H1 (cell line): ENCODE data around the gene MAML1. TPM values are rescaled to one million over a fixed set of nuclear protein-coding genes. Genes with fewer than 3 reads are reported as not detected.

Experiments used
- CTCF ChIA-PET: fragments of 300-600 bp; sonication (Branson Sonifier 250); formaldehyde crosslinking; loops from one replicate; lab custom pipeline; 2021; ENCODE audit not compliant: partially characterized antibody; lab: Charles Lee
- POLR2A ChIA-PET: fragments of 300-600 bp; sonication (Branson Sonifier 250); formaldehyde crosslinking; loops from one replicate; lab custom pipeline; 2021; ENCODE audit warnings: inconsistent platforms; ENCODE audit not compliant: partially characterized antibody; lab: Charles Lee
- DNase-seq, 2 experiments: peaks; one replicate each; pipeline versions ENCODE4 v3.0.0 to v3.0.0-alpha.2; 2010 to 2022; ENCODE audit warnings: low spot score in 2 of 2, low read depth in 1 of 2, mixed read lengths in 1 of 2
- FAIRE-seq: peaks from 2 replicates; lab custom pipeline; 2011; peaks lifted over from hg19 to GRCh38; lab: Jason Lieb, UNC
- H2AFZ ChIP-seq: 2 replicates; pipeline ENCODE4 v1.8.1; 2012; ENCODE audit warnings: low read length, inconsistent platforms
- H2AK5ac ChIP-seq: 2 replicates; pipeline ENCODE4 v1.6.1; 2013; ENCODE audit warnings: low read depth, low read length
- H2BK120ac ChIP-seq: replicated peaks from 2 replicates; pipeline ENCODE3; 2013; ENCODE audit warnings: low read depth, low read length, inconsistent platforms
- H2BK12ac ChIP-seq: 2 replicates; pipeline ENCODE4 v1.6.1; 2013; ENCODE audit warnings: low read depth, low read length
- H2BK15ac ChIP-seq: 2 replicates; pipeline ENCODE4 v1.6.1; 2013; ENCODE audit warnings: low read length
- H2BK20ac ChIP-seq: 2 replicates; pipeline ENCODE4 v1.6.1; 2013; ENCODE audit warnings: low read length
- H2BK5ac ChIP-seq: 2 replicates; pipeline ENCODE4 v1.6.1; 2013; ENCODE audit warnings: low read depth, low read length
- H3K14ac ChIP-seq: 2 replicates; pipeline ENCODE4 v1.6.1; 2013; ENCODE audit warnings: inconsistent platforms; ENCODE audit not compliant: insufficient read length
- H3K18ac ChIP-seq: 2 replicates; pipeline ENCODE4 v1.6.1; 2013; ENCODE audit warnings: low read length; ENCODE audit errors: extremely low read depth
- H3K23ac ChIP-seq: 2 replicates; pipeline ENCODE4 v1.6.1; 2013; ENCODE audit warnings: inconsistent platforms; ENCODE audit not compliant: insufficient read length
- H3K23me2 ChIP-seq: 2 replicates; pipeline ENCODE4 v1.6.1; 2013; ENCODE audit warnings: low read depth, low read length
- H3K27ac ChIP-seq: 2 replicates; pipeline ENCODE4 v1.6.1; 2011; ENCODE audit warnings: low read depth, low read length, inconsistent platforms
- H3K27me3 ChIP-seq, 4 experiments: replicated peaks in 1 of 4; 1 replicate in 1 of 4; 2 replicates in 3 of 4; pipeline versions ENCODE4 v1.6.1 to v1.8.1; 2011 to 2013; ENCODE audit warnings: low read length in 3 of 4, mild to moderate bottlenecking in 3 of 4, inconsistent platforms in 2 of 4, mixed read lengths in 2 of 4, moderate library complexity in 1 of 4; ENCODE audit not compliant: control insufficient read depth in 3 of 4, insufficient read depth in 3 of 4; ENCODE audit errors: extremely low read depth in 1 of 4
- H3K36me3 ChIP-seq, 4 experiments: 2 replicates each; pipeline versions ENCODE4 v1.6.1 to v1.8.1; 2011 to 2013; ENCODE audit warnings: mild to moderate bottlenecking in 4 of 4, low read length in 3 of 4, moderate library complexity in 2 of 4, control low read depth in 1 of 4, inconsistent platforms in 1 of 4; ENCODE audit not compliant: insufficient read depth in 4 of 4, control insufficient read depth in 2 of 4
- H3K4ac ChIP-seq: replicated peaks from 2 replicates; pipeline ENCODE3; 2013; ENCODE audit warnings: low read length, low read depth, mixed read lengths, inconsistent platforms; ENCODE audit not compliant: insufficient read length
- H3K4me1 ChIP-seq, 4 experiments: replicated peaks in 1 of 4; 1 replicate in 1 of 4; 2 replicates in 3 of 4; pipeline versions ENCODE4 v1.6.1 to v1.8.1; 2011 to 2013; ENCODE audit warnings: low read length in 3 of 4, inconsistent platforms in 2 of 4, mixed read lengths in 1 of 4; ENCODE audit not compliant: insufficient read depth in 4 of 4, control insufficient read depth in 3 of 4
- H3K4me2 ChIP-seq, 2 experiments: 2 replicates each; pipeline versions ENCODE4 v1.6.1 to v1.8.1; 2011 to 2013; ENCODE audit warnings: low read depth in 2 of 2, low read length in 2 of 2, control low read depth in 1 of 2, inconsistent platforms in 1 of 2, mild to moderate bottlenecking in 1 of 2; ENCODE audit not compliant: insufficient read depth in 1 of 2
- H3K4me3 ChIP-seq, 4 experiments: fragments of 200-600, 300-600 bp in 1 of 4; sonication (generic), shearing (Covaris generic), sonication (Bioruptor Twin) in 1 of 4; 2 replicates each; pipeline versions ENCODE4 v1.5.1 to v1.8.1; 2011 to 2016; ENCODE audit warnings: low read length in 4 of 4, low read depth in 3 of 4, control low read depth in 2 of 4, inconsistent platforms in 2 of 4, mild to moderate bottlenecking in 2 of 4, mixed read lengths in 1 of 4, moderate library complexity in 1 of 4; ENCODE audit not compliant: insufficient read depth in 2 of 4; ENCODE audit errors: extremely low read depth in 1 of 4
- H3K56ac ChIP-seq: replicated peaks from 2 replicates; pipeline ENCODE3; 2013; ENCODE audit warnings: low read depth, mild to moderate bottlenecking, mixed read lengths, low read length, inconsistent platforms; ENCODE audit not compliant: insufficient read length
- H3K79me1 ChIP-seq: 2 replicates; pipeline ENCODE4 v1.6.1; 2013; ENCODE audit warnings: low read depth, low read length, control low read depth
- H3K79me2 ChIP-seq, 2 experiments: 2 replicates each; pipeline versions ENCODE4 v1.6.1 to v1.8.1; 2012 to 2013; ENCODE audit warnings: low read length in 2 of 2, mild to moderate bottlenecking in 2 of 2, inconsistent platforms in 1 of 2; ENCODE audit not compliant: insufficient read depth in 2 of 2, control insufficient read depth in 1 of 2
- H3K9ac ChIP-seq, 4 experiments: replicated peaks in 1 of 4; 1 replicate in 1 of 4; 2 replicates in 3 of 4; pipeline versions ENCODE4 v1.6.1 to v1.8.1; 2011 to 2013; ENCODE audit warnings: low read depth in 3 of 4, low read length in 3 of 4, control low read depth in 2 of 4, mild to moderate bottlenecking in 2 of 4, moderate library complexity in 2 of 4, inconsistent platforms in 1 of 4; ENCODE audit errors: extremely low read depth in 1 of 4
- H3K9me3 ChIP-seq, 2 experiments: 2 replicates each; pipeline versions ENCODE4 v1.6.1 to v1.8.1; 2012 to 2013; ENCODE audit warnings: mild to moderate bottlenecking in 2 of 2, moderate library complexity in 2 of 2, control low read depth in 1 of 2, inconsistent platforms in 1 of 2, low read depth in 1 of 2, low read length in 1 of 2, mixed read lengths in 1 of 2; ENCODE audit not compliant: insufficient read depth in 2 of 2
- H4K20me1 ChIP-seq, 2 experiments: replicated peaks in 1 of 2; 2 replicates each; pipeline versions ENCODE3 to v1.8.1; 2011 to 2013; ENCODE audit warnings: inconsistent platforms in 2 of 2, low read length in 2 of 2, mild to moderate bottlenecking in 1 of 2; ENCODE audit not compliant: insufficient read depth in 2 of 2, control insufficient read depth in 1 of 2
- H4K5ac ChIP-seq: 2 replicates; pipeline ENCODE4 v1.6.1; 2013; ENCODE audit warnings: low read length, low read depth, mixed read lengths, inconsistent platforms; ENCODE audit not compliant: insufficient read length
- H4K8ac ChIP-seq: 2 replicates; pipeline ENCODE4 v1.8.0; 2013; ENCODE audit warnings: mild to moderate bottlenecking, moderate library complexity, low read length, inconsistent platforms; ENCODE audit not compliant: insufficient read depth; ENCODE audit errors: extremely low read depth
- H4K91ac ChIP-seq: replicated peaks from 2 replicates; pipeline ENCODE3; 2013; ENCODE audit warnings: low read length, mixed read lengths, inconsistent platforms; ENCODE audit not compliant: insufficient read length
- CBX5 ChIP-seq: fragments of 300-800, 300-1000 bp; sonication (generic); IDR thresholded peaks from 2 replicates; pipeline ENCODE4 v1.7.1; 2016; ENCODE audit warnings: antibody characterized with exemption, low read length, low read depth
- CREB1 ChIP-seq: IDR thresholded peaks from 2 replicates; pipeline ENCODE4 v1.6.1; 2012; ENCODE audit warnings: inconsistent platforms
- JUND ChIP-seq: IDR thresholded peaks from 2 replicates; pipeline ENCODE4 v1.6.1; 2011; ENCODE audit warnings: mild to moderate bottlenecking, improper control_type of control experiment, low read length
- MAX ChIP-seq: IDR thresholded peaks from 2 replicates; pipeline ENCODE4 v1.6.1; 2012; ENCODE audit warnings: inconsistent platforms
- PHF8 ChIP-seq: fragments of 200-600 bp; sonication (generic); conservative IDR thresholded peaks from 2 replicates; pipeline ENCODE4 v1.7.1; 2012; ENCODE audit warnings: low read depth, mild to moderate bottlenecking, inconsistent platforms, low read length, moderate library complexity
- SRF ChIP-seq: IDR thresholded peaks from 2 replicates; pipeline ENCODE4 v1.6.1; 2011; ENCODE audit warnings: mild to moderate bottlenecking, low read depth, low read length, moderate library complexity
- WGBS, 2 experiments: shearing (Covaris generic) in 1 of 2; methylation state at CpG; one replicate each; pipeline versions ENCODE4 v1.1.6 to v1.1.7; 2013 to 2015; ENCODE audit warnings: low lambda C conversion rate in 2 of 2, mixed read lengths in 2 of 2, inconsistent platforms in 1 of 2, low coverage in 1 of 2, missing lambda C conversion rate in 1 of 2; ENCODE audit not compliant: insufficient replicate concordance in 2 of 2, insufficient coverage in 1 of 2, insufficient read length in 1 of 2; ENCODE audit errors: extremely low coverage in 1 of 2, missing lambda C conversion rate in 1 of 2; 5-methylcytosine and 5-hydroxymethylcytosine counted together
- polyA plus RNA-seq, 7 experiments: library from polyadenylated mRNA; depleted of rRNA in 3 of 7; stranded (reverse) in 5 of 7; unstranded in 2 of 7; fragments of >200 nt in 5 of 7; fragments of 200-250 nt in 2 of 7; gene quantifications; 1 replicate in 5 of 7; 2 replicates in 1 of 7; 4 replicates in 1 of 7; pipeline versions ENCODE4 v1.2.1 to v1.2.3, GENCODE V29; 2011 to 2013; ENCODE audit warnings: missing spikeins in 2 of 7, mixed read lengths in 2 of 7
- total RNA-seq: library from RNA; stranded (reverse); fragmentation: NEBNext Ultra II Directional; extraction: Animal tissue kit (Norgen Biotek cat#: 25700); gene quantifications from 2 replicates; pipeline ENCODE4 v1.2.1, GENCODE V29; 2021

The MAML1 gene
- total and polyA plus RNA-seq, 2 of the 8 experiments (the other 6 are each of a cell fraction or from before 2014, with no cell fraction given): 17.1 to 41.9 TPM

- no peak for TF ChIP-seq CBX5
- no peak for TF ChIP-seq MAX
- TF ChIP-seq CREB1: no peak
- TF ChIP-seq PHF8: no peak
- TF ChIP-seq JUND: no peak
- TF ChIP-seq SRF: no peak
- Histone ChIP-seq H2AFZ (no peak overlapping the region), H4K8ac (no peak overlapping the region), H3K4me2 (no peak overlapping the region), H4K5ac (no peak overlapping the region), H3K9ac (no peak overlapping the region), H3K23ac (no peak overlapping the region), H3K79me1 (no peaks in the 10 kb centered on the region), H2BK15ac (peak overlapping the region; percentile 92; the same call in 1 of the 2 replicates), H2BK120ac (no peak overlapping the region), H4K91ac (no peak overlapping the region), H3K79me2 (no peaks in the 10 kb centered on the region), H3K27ac (no peak overlapping the region), H3K4ac (peak overlapping the region; percentile 78), H2AK5ac (no peak overlapping the region), H3K4me1 (peaks cover 0 to 13% (median 9%) of the 10 kb centered on the region in 4 experiments; a peak in 5 of 7 replicates), H3K56ac (no peak overlapping the region), H3K18ac (no peak overlapping the region), H3K27me3 (peaks cover 0 to 2% (median 0%) of the 10 kb centered on the region in 4 experiments; a peak in 1 of 7 replicates), H2BK12ac (0 out of 2 replicates have a peak overlapping the region, but pooled peaks have one; percentile 60), H2BK20ac (no peak overlapping the region), H4K20me1 (peaks cover 4% of the 10 kb centered on the region in 2 experiments), H3K23me2 (peaks cover 7% of the 10 kb centered on the region), H2BK5ac (no peak overlapping the region), H3K36me3 (no peaks in the 10 kb centered on the region; a peak in 1 of 8 replicates), H3K9me3 (no peaks in the 10 kb centered on the region), H3K4me3 (no peak overlapping the region), H3K14ac (no peak overlapping the region)
- CTCF ChIA-PET: interaction anchor here (0.7 to 1.7 kb wide), 5 partner anchors 9 to 124 kb away, joined by 3 to 6 read pairs (median 3); no protein-coding TSS in a partner anchor
- WGBS, 2 experiments: 96% methylated on average over 15 of the region's 15 CpGs; no CpG with 5 or more reads in 1 of the 2 experiments
- FAIRE-seq (no peak), DNase-seq (no peak)
- POLR2A ChIA-PET: interaction anchor here (1.0 to 1.6 kb wide), 4 partner anchors 10 to 28 kb away, joined by 4 to 15 read pairs (median 4); partner anchors contain the start of genes MGAT4B and SQSTM1
These were observed 59.4 kb downstream of the MAML1 start for GRCh38 chr5:179791881-179792611.
